T-helper 17 cell (primary cell): Measurements from ENCODE around the gene SEMA3E. TPM values are rescaled to one million over a fixed set of nuclear protein-coding genes. Genes with fewer than 3 reads are reported as not detected.

ENCODE experiments used
- ATAC-seq: fragments of 150-1000 bp; cut with Tn5 transposase; 2 replicates; pipeline ENCODE4 v1.10.0; 2021; ENCODE audit warnings: mild to moderate bottlenecking, moderate library complexity
- DNase-seq, 3 donors: peaks; one replicate each; pipeline versions ENCODE4 v3.0.0 to v3.0.0-alpha.2; 2020 to 2021
- H3K9me3 ChIP-seq: one replicate; pipeline ENCODE4 v1.7.0; 2013; ENCODE audit warnings: low read length, mild to moderate bottlenecking; ENCODE audit not compliant: control insufficient read depth, poor library complexity, severe bottlenecking
- H3K27ac Mint-ChIP-seq: one replicate; pipeline ENCODE4 v1.8.0; 2022; ENCODE audit warnings: mild to moderate bottlenecking, moderate library complexity, mixed read lengths
- H3K27me3 Mint-ChIP-seq: one replicate; pipeline ENCODE4 v1.8.0; 2022; ENCODE audit warnings: mixed read lengths
- H3K36me3 Mint-ChIP-seq: one replicate; pipeline ENCODE4 v1.8.0; 2022; ENCODE audit warnings: low read depth, mixed read lengths
- H3K4me1 Mint-ChIP-seq: one replicate; pipeline ENCODE4 v1.8.0; 2022; ENCODE audit warnings: mild to moderate bottlenecking, mixed read lengths
- H3K4me3 Mint-ChIP-seq: one replicate; pipeline ENCODE4 v1.8.0; 2022; ENCODE audit warnings: mild to moderate bottlenecking, moderate library complexity, mixed read lengths
- total RNA-seq, 4 donors: library from RNA in 2 of 4; stranded (reverse) in 2 of 4; gene quantifications; one replicate each; pipeline ENCODE4 v1.2.3 and lab custom pipeline; 2022 to 2026

The SEMA3E gene
- total RNA-seq, 2 donors from 2014 or later: not detected

- Mint-ChIP-seq H3K4me1 (no peaks in the 10 kb centered on the region), H3K27me3 (no peaks in the 10 kb centered on the region), H3K27ac (no peak overlapping the region), H3K36me3 (no peaks in the 10 kb centered on the region), H3K4me3 (no peak overlapping the region)
- H3K9me3 ChIP-seq: no peaks in the 10 kb centered on the region
- DNase-seq (no peak), ATAC-seq (no peak)
Observed at GRCh38 chr7:83617858-83618257, 31.1 kb downstream of the SEMA3E start.

- Mint-ChIP-seq H3K36me3 (no peaks in the 10 kb centered on the region), H3K4me3 (no peak overlapping the region), H3K27ac (no peak overlapping the region), H3K4me1 (no peaks in the 10 kb centered on the region), H3K27me3 (no peaks in the 10 kb centered on the region)
- ATAC-seq (no peak), DNase-seq (no peak)
- no peaks in the 10 kb centered on the region for H3K9me3 ChIP-seq
Observed at GRCh38 chr7:83614112-83614511, 34.8 kb downstream of the SEMA3E start.

- H3K36me3 Mint-ChIP-seq: no peaks in the 10 kb centered on the region
- ATAC-seq: no peak
Observed at GRCh38 chr7:83613232-83613631, 35.7 kb downstream of the SEMA3E start.

GRCh38 chr7:83611776-83612175 lies 37.2 kb downstream of the SEMA3E start:
- no peak for DNase-seq

More at GRCh38 chr7:83613232-83613631, 35.7 kb downstream of the SEMA3E start:
- DNase-seq: no peak
- no peaks in the 10 kb centered on the region for H3K27me3 Mint-ChIP-seq
- H3K9me3 ChIP-seq: no peaks in the 10 kb centered on the region
- H3K27ac Mint-ChIP-seq: no peak overlapping the region
- H3K4me3 Mint-ChIP-seq: no peak overlapping the region
- no peaks in the 10 kb centered on the region for H3K4me1 Mint-ChIP-seq

GRCh38 chr7:83610649-83611304 lies 38.2 kb downstream of the SEMA3E start:
- Mint-ChIP-seq H3K4me3 (no peak overlapping the region), H3K4me1 (no peaks in the 10 kb centered on the region), H3K36me3 (no peaks in the 10 kb centered on the region), H3K27me3 (no peaks in the 10 kb centered on the region), H3K27ac (no peak overlapping the region)
- no peaks in the 10 kb centered on the region for H3K9me3 ChIP-seq
- ATAC-seq (no peak), DNase-seq (no peak)

More at GRCh38 chr7:83611776-83612175, 37.2 kb downstream of the SEMA3E start:
- no peak for ATAC-seq
- no peak overlapping the region for H3K4me3 Mint-ChIP-seq
- no peaks in the 10 kb centered on the region for H3K4me1 Mint-ChIP-seq
- no peaks in the 10 kb centered on the region for H3K36me3 Mint-ChIP-seq
- no peaks in the 10 kb centered on the region for H3K27me3 Mint-ChIP-seq
- no peak overlapping the region for H3K27ac Mint-ChIP-seq
- no peaks in the 10 kb centered on the region for H3K9me3 ChIP-seq

GRCh38 chr7:83608716-83609115 lies 40.2 kb downstream of the SEMA3E start:
- no peak for DNase-seq
- ATAC-seq: no peak
- no peaks in the 10 kb centered on the region for H3K9me3 ChIP-seq
- no peak overlapping the region for H3K4me3 Mint-ChIP-seq
- H3K27me3 Mint-ChIP-seq: no peaks in the 10 kb centered on the region
- no peak overlapping the region for H3K27ac Mint-ChIP-seq
- no peaks in the 10 kb centered on the region for H3K36me3 Mint-ChIP-seq
- H3K4me1 Mint-ChIP-seq: no peaks in the 10 kb centered on the region

- Mint-ChIP-seq H3K27ac (no peak overlapping the region), H3K4me3 (no peak overlapping the region), H3K36me3 (no peaks in the 10 kb centered on the region), H3K27me3 (no peaks in the 10 kb centered on the region), H3K4me1 (no peaks in the 10 kb centered on the region)
- DNase-seq (no peak), ATAC-seq (no peak)
- H3K9me3 ChIP-seq: no peaks in the 10 kb centered on the region
Observed at GRCh38 chr7:83603649-83604048, 45.3 kb downstream of the SEMA3E start.

GRCh38 chr7:83599131-83599530 lies 49.8 kb downstream of the SEMA3E start:
- Mint-ChIP-seq H3K27ac (no peak overlapping the region), H3K4me3 (no peak overlapping the region), H3K36me3 (no peaks in the 10 kb centered on the region), H3K27me3 (no peaks in the 10 kb centered on the region), H3K4me1 (no peaks in the 10 kb centered on the region)
- H3K9me3 ChIP-seq: no peaks in the 10 kb centered on the region
- DNase-seq (no peak), ATAC-seq (no peak)

GRCh38 chr7:83593921-83594475 lies 54.9 kb downstream of the SEMA3E start:
- H3K36me3 Mint-ChIP-seq: no peaks in the 10 kb centered on the region
- no peaks in the 10 kb centered on the region for H3K4me1 Mint-ChIP-seq
- H3K4me3 Mint-ChIP-seq: no peak overlapping the region
- ATAC-seq: no peak
- H3K27me3 Mint-ChIP-seq: no peaks in the 10 kb centered on the region
- no peak overlapping the region for H3K27ac Mint-ChIP-seq
- no peak for DNase-seq
- no peaks in the 10 kb centered on the region for H3K9me3 ChIP-seq

- H3K9me3 ChIP-seq: no peaks in the 10 kb centered on the region
- no peak for DNase-seq
- Mint-ChIP-seq H3K27me3 (no peaks in the 10 kb centered on the region), H3K4me1 (no peaks in the 10 kb centered on the region), H3K4me3 (no peak overlapping the region), H3K27ac (no peak overlapping the region), H3K36me3 (no peaks in the 10 kb centered on the region)
- ATAC-seq: no peak
Observed at GRCh38 chr7:83588602-83589240, 60.2 kb downstream of the SEMA3E start.

- DNase-seq (no peak), ATAC-seq (no peak)
- Mint-ChIP-seq H3K4me3 (no peak overlapping the region), H3K27ac (no peak overlapping the region), H3K27me3 (no peaks in the 10 kb centered on the region), H3K36me3 (no peaks in the 10 kb centered on the region), H3K4me1 (no peaks in the 10 kb centered on the region)
- no peaks in the 10 kb centered on the region for H3K9me3 ChIP-seq
Observed at GRCh38 chr7:83586281-83586680, 62.7 kb downstream of the SEMA3E start.

- no peak for ATAC-seq
- Mint-ChIP-seq H3K4me1 (no peaks in the 10 kb centered on the region), H3K36me3 (no peaks in the 10 kb centered on the region), H3K4me3 (no peak overlapping the region), H3K27ac (no peak overlapping the region), H3K27me3 (no peaks in the 10 kb centered on the region)
- no peaks in the 10 kb centered on the region for H3K9me3 ChIP-seq
- DNase-seq: no peak
Observed at GRCh38 chr7:83581667-83582435, 67.1 kb downstream of the SEMA3E start.

- H3K27me3 Mint-ChIP-seq: no peaks in the 10 kb centered on the region
- no peak overlapping the region for H3K4me3 Mint-ChIP-seq
- H3K27ac Mint-ChIP-seq: no peak overlapping the region
- H3K36me3 Mint-ChIP-seq: no peaks in the 10 kb centered on the region
- no peaks in the 10 kb centered on the region for H3K4me1 Mint-ChIP-seq
- H3K9me3 ChIP-seq: no peaks in the 10 kb centered on the region
- ATAC-seq (no peak), DNase-seq (no peak)
Observed at GRCh38 chr7:83579740-83580139, 69.2 kb downstream of the SEMA3E start.
